Activated T-cell treated with anti-CD3 and anti-CD28 coated beads, Interleukin-2, amount 50 U/mL, for 24 hours (primary cell): ENCODE results near the gene LSS.
"Not testable (repeated sequence)": the region's sequence is repeated elsewhere in the genome, so short reads cannot be mapped to it uniquely, and the experiment has no call there.

ENCODE experiments used
- DNase-seq: peaks from one replicate; pipeline ENCODE4 v3.0.0-alpha.2; 2020
- H3K27ac Mint-ChIP-seq: 2 replicates; pipeline ENCODE4 v1.8.0; 2020; ENCODE audit warnings: mild to moderate bottlenecking, mixed read lengths
- H3K27me3 Mint-ChIP-seq: 2 replicates; pipeline ENCODE4 v1.8.0; 2020; ENCODE audit warnings: mixed read lengths
- H3K36me3 Mint-ChIP-seq: 2 replicates; pipeline ENCODE4 v1.8.0; 2020; ENCODE audit warnings: low read depth, mixed read lengths
- H3K4me1 Mint-ChIP-seq: 2 replicates; pipeline ENCODE4 v1.8.0; 2020; ENCODE audit warnings: low read depth, mixed read lengths
- H3K4me3 Mint-ChIP-seq: 2 replicates; pipeline ENCODE4 v1.8.0; 2020; ENCODE audit warnings: mild to moderate bottlenecking, moderate library complexity, mixed read lengths
- H3K9me3 Mint-ChIP-seq: 2 replicates; pipeline ENCODE4 v1.8.0; 2020; ENCODE audit warnings: mixed read lengths

Gene LSS

DNA sequence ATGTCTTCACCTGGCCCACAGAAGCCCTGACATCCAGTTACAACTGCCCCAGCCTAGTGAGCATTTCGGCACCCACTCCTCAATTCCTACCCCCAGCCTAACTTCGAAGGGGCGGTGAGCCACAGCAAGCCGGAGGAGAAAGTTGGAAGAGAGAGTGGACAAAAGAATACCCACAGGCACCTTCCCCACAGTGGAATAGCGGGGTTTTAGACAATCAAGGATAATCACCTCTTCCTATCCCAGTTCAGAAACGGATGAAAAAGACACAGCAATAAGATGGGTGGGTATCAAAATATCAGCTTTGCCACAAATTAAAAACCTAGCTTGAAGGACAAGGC is 1.3 kb upstream of the LSS start:
- no peaks in the 10 kb centered on the region for H3K27me3 Mint-ChIP-seq
- H3K27ac Mint-ChIP-seq, result peak overlapping the region; percentile 79
- peaks cover 58% of the 10 kb centered on the region for H3K36me3 Mint-ChIP-seq
- peaks cover 61% of the 10 kb centered on the region for H3K4me1 Mint-ChIP-seq
- no peak for DNase-seq
- peak overlapping the region; percentile 91 for H3K4me3 Mint-ChIP-seq
- H3K9me3 Mint-ChIP-seq, result no peaks in the 10 kb centered on the region

DNA sequence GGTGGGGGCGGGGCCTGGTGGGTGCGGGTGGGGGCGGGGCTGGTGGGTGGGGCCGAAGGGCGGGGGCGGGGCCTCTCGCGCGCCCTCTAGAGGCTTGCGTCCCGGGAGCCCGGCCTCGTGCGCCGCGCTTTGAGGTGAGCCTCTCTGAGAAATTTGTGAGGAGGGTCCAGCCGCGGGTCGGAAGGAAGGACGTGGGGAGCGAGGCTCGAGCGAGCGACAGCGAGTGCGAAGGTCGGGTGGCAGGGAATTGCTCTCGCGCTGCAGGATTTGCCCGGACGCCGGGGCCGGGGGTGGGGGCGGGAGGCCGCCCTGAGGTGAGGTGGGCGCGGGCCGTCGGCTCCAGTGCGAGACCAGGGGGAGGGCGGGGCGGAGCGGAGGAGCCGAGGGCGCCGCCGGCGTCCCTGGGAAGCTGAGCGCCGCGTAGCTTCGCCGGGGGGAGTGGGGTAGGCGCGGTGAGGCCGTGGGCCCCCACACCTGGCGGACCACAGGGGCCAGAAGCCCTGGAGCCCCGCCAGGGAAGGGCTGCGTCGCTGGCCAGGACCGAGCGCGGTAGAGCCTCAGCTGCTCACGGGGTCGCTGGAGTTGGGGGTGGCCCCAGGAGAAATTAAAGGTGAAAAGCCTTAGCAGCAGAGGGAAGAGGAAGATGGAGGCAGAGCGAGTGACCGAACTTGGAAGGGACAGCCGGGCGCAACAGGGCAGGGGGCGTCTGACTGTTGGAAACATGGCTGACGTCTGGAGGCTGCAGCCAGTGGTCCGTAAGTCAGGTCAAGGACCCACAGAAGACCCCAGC is 754 bp upstream of the LSS start:
- no peaks in the 10 kb centered on the region for H3K9me3 Mint-ChIP-seq
- peak overlapping the region; percentile 91 for H3K4me3 Mint-ChIP-seq
- H3K36me3 Mint-ChIP-seq, result peaks cover 52% of the 10 kb centered on the region
- H3K27me3 Mint-ChIP-seq, result no peaks in the 10 kb centered on the region
- H3K27ac Mint-ChIP-seq, result peak overlapping the region; percentile 97
- DNase-seq, result no peak
- peaks cover 57% of the 10 kb centered on the region for H3K4me1 Mint-ChIP-seq

- peak overlapping the region; percentile 82 for H3K4me3 Mint-ChIP-seq
- H3K27ac Mint-ChIP-seq, result peak overlapping the region; percentile 45
- H3K4me1 Mint-ChIP-seq, result peaks cover 47% of the 10 kb centered on the region
- no peak for DNase-seq
- H3K36me3 Mint-ChIP-seq, result peaks cover 38% of the 10 kb centered on the region
- H3K9me3 Mint-ChIP-seq, result no peaks in the 10 kb centered on the region
- no peaks in the 10 kb centered on the region for H3K27me3 Mint-ChIP-seq
Measured at GRCh38 chr21:46227811-46228344, 696 bp downstream of the LSS start.

DNA sequence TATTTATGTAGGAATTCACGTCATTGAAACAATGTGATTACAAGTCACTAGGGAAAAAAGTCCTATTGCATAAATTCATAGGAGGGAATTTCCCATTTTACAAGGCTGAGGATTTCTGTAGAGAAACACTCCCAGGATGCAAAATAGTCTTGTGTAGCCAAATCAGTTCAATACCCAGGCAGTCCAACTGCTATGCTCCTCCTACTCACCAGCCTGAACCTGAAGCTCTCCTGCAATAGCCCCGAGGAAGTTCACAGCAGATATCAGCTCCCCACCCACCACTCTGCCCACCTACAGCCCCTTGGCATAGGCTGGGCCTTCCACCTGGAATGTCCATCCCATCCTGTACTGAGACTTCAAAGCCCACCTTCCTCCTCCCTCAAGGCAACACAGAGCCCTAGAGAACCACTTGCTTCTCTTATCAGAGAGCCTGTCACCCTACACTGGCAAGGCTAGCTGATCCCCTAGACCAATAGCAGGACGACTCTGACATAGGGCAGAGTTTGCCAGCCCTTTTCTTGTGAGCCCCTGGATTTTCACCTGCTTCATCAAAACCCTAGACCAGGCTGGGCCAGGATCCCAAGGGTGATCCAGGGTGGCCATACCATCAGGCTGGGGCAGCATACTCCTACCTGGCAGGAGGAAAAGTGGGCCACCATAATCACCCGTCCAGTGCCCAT is 1.5 kb downstream of the LSS start:
- peaks cover 47% of the 10 kb centered on the region for H3K4me1 Mint-ChIP-seq
- peak overlapping the region; percentile 82 for H3K4me3 Mint-ChIP-seq
- H3K27ac Mint-ChIP-seq, result peak overlapping the region; percentile 45
- H3K27me3 Mint-ChIP-seq, result no peaks in the 10 kb centered on the region
- no peaks in the 10 kb centered on the region for H3K9me3 Mint-ChIP-seq
- no peak for DNase-seq
- peaks cover 38% of the 10 kb centered on the region for H3K36me3 Mint-ChIP-seq

DNA sequence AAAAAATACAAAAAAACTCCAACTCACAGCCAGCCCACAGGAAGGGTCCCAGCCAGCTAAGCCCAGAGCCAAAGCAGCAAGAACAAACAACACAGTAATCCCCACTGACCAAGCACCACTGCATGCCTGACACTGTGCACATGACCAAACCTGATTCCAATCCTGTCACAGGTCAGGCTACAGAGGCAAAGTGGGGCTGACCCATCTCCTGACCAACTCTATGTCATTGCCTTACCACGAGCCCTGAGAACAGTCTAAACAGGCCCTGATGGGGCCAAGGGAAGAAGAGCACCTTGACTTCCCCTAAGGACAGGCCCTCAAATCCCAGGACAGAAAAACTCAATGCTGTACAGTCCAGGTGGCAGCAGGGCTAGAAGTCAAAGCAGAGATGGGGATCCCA is 2.4 kb downstream of the LSS start:
- no peak for DNase-seq
- no peaks in the 10 kb centered on the region for H3K9me3 Mint-ChIP-seq
- peaks cover 43% of the 10 kb centered on the region for H3K4me1 Mint-ChIP-seq
- H3K4me3 Mint-ChIP-seq, result no peak overlapping the region
- H3K27ac Mint-ChIP-seq, result no peak overlapping the region
- no peaks in the 10 kb centered on the region for H3K27me3 Mint-ChIP-seq
- H3K36me3 Mint-ChIP-seq, result peaks cover 34% of the 10 kb centered on the region

DNA sequence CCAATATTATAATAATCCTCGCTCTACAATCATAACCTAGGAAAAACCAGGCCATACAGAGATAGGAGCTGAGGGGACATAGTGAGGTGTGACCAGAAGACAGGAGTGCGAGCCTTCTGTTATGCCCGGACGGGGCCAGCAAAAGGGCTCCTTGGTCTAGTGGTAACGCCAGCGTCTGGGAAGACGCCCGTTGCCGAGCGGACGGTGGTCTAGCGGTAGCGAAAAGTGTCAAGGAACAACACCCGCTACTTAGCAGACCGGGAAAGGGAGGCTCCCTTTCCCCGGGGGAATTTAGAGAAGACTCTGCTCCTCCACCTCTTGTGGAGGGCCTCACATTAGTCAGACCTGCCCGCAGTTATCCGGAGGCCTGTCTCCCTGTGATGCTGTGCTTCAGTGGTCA is 4.9 kb downstream of the LSS start:
- not testable (repeated sequence) for H3K9me3 Mint-ChIP-seq, H3K27me3 Mint-ChIP-seq, DNase-seq, H3K4me3 Mint-ChIP-seq, H3K27ac Mint-ChIP-seq
- H3K36me3 Mint-ChIP-seq, result peaks cover 40% of the 10 kb centered on the region
- peaks cover 26% of the 10 kb centered on the region for H3K4me1 Mint-ChIP-seq

GRCh38 chr21:46223217-46223616 is 5.4 kb downstream of the LSS start:
- Mint-ChIP-seq H3K4me1 (peaks cover 26% of the 10 kb centered on the region), H3K27ac (no peak overlapping the region), H3K27me3 (no peaks in the 10 kb centered on the region), H3K4me3 (no peak overlapping the region), H3K36me3 (peaks cover 40% of the 10 kb centered on the region), H3K9me3 (no peaks in the 10 kb centered on the region)
- no peak for DNase-seq

DNA sequence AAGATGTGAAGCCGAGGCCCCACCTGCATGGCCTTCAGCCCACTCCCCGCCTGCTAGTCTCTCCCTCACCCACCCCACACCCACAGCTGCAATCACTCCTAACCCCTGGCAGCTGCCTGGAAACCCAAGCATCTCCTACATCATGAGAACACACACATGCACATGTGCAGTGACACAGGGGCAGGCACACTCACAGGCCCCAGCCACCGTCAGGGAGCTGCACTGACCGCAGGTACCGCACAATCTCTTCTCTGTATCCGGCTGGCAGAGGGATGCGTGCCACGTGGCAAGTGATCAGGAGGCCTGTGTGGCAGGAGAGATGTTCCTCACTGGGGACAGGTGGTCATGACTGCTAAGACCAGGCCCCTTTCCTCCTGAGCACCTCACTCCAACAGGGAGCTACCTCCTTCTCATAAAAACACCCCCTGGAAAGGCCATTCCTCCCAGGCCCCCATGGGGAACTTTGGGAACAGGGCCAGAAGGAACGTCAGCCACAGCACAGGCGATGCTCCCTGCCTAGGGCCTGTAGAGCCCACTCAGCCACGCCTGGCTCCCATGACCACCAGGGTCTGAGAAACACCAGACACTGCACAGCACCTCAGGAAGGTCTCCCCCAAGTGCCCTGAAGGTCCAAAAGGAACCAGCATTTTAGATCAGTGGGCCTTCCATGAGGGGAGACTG is 6.0 kb downstream of the LSS start:
- H3K9me3 Mint-ChIP-seq, result no peaks in the 10 kb centered on the region

DNA sequence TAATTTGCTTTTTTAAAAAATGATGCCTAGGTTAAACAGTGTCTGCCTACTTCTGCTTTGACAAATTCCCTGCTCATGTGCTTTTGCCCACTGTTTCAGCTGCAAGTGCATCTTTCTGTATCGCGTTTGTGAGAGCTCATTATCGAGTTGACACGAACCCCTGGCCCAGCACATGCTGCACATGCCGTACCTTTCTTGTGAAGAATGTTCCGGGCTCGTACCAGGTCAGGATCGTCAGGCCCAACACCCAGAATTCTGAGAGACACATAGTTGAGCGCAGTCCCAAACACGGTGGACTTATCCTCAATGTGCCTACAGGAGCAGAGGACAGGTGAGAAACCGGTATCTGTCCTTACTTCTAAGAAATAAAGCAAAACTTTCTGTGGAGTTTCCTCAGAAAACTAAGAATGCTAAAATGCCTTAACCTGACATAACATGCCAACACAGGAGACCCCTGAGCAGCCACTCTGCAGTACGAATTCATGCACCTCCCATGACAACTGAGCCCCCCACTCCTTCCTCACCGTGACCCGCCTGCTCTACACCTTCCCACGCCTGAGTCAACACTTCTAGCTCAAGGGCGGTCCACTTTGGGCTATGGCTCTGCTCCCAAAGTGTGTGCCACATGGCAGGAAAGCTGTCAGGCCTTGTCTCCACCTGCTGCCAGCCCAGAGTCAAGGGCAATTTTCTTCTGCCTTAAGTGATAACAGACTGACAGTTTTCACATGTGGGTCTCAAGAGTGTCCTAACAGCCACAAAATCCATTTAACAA is 6.7 kb downstream of the LSS start:
- H3K4me1 Mint-ChIP-seq, result peaks cover 15% of the 10 kb centered on the region

More for the DNA sequence above, 6.0 kb downstream of the LSS start:
- peaks cover 22% of the 10 kb centered on the region for H3K4me1 Mint-ChIP-seq
- peaks cover 37% of the 10 kb centered on the region for H3K36me3 Mint-ChIP-seq
- no peak overlapping the region for H3K27ac Mint-ChIP-seq
- no peak overlapping the region for H3K4me3 Mint-ChIP-seq
- H3K27me3 Mint-ChIP-seq, result no peaks in the 10 kb centered on the region
- DNase-seq, result no peak

DNA sequence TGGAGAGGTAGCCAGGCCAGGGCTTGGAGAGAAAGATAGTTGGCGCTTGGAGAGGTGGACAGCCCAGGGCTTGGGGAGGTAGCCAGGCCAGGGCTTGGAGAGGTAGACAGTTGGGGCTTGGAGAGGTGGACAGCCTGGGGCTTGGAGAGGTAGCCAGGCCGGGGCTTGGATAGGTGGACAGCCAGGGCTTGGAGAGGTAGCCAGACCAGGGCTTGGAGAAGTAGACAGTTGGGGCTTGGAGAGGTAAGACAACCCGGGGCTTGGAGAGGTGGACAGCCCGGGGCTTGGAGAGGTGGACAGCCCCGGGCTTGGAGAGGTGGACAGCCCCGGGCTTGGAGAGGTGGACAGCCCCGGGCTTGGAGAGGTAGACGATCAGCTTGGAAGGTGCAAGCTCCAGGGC is 7.7 kb downstream of the LSS start:
- H3K4me3 Mint-ChIP-seq, result no peak overlapping the region
- DNase-seq, result no peak
- no peak overlapping the region for H3K27ac Mint-ChIP-seq
- no peaks in the 10 kb centered on the region for H3K9me3 Mint-ChIP-seq
- no peaks in the 10 kb centered on the region for H3K27me3 Mint-ChIP-seq
- peaks cover 5% of the 10 kb centered on the region for H3K4me1 Mint-ChIP-seq
- peaks cover 39% of the 10 kb centered on the region for H3K36me3 Mint-ChIP-seq

More for the DNA sequence above, 6.7 kb downstream of the LSS start:
- no peak for DNase-seq
- Mint-ChIP-seq H3K27me3 (no peaks in the 10 kb centered on the region), H3K4me3 (no peak overlapping the region), H3K36me3 (peaks cover 38% of the 10 kb centered on the region), H3K27ac (no peak overlapping the region), H3K9me3 (no peaks in the 10 kb centered on the region)

GRCh38 chr21:46220275-46220810 is 8.2 kb downstream of the LSS start:
- Mint-ChIP-seq H3K27ac (no peak overlapping the region), H3K4me1 (no peaks in the 10 kb centered on the region), H3K27me3 (no peaks in the 10 kb centered on the region), H3K4me3 (no peak overlapping the region), H3K9me3 (no peaks in the 10 kb centered on the region), H3K36me3 (peaks cover 39% of the 10 kb centered on the region)
- no peak for DNase-seq

DNA sequence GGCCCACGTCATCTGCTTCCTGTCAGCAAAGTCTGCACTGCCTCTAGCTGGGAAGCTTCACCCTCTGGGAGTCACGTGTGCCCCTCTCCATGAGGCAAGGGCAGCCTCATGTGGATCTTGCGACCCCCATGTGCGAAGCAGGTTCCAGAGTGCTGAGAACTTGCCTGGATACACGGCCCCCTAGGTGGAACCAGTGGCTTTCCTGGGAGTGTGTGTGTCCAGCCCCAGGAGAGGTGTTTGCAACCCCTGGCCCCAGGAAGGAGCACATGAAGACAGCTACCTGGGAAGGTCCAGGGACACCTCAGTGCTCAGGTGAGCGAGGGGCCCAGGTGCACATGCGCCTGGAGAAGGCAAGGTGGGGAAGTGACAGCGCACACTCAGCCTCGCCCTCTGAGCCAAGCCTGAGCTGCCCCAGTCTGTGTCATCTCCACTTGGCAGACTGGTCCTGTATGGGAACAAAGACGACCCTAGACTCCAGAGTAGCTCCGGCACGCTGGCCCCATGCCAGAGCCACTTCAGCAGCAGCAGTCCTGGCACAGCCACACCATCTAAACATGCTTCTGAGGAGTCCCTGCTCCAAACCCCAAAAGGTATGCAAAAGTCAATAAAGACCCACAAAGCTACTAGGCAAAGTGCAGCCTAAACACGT is 8.9 kb downstream of the LSS start:
- Mint-ChIP-seq H3K36me3 (peaks cover 40% of the 10 kb centered on the region), H3K27me3 (no peaks in the 10 kb centered on the region), H3K4me3 (no peak overlapping the region), H3K9me3 (no peaks in the 10 kb centered on the region), H3K4me1 (no peaks in the 10 kb centered on the region), H3K27ac (no peak overlapping the region)
- no peak for DNase-seq

DNA sequence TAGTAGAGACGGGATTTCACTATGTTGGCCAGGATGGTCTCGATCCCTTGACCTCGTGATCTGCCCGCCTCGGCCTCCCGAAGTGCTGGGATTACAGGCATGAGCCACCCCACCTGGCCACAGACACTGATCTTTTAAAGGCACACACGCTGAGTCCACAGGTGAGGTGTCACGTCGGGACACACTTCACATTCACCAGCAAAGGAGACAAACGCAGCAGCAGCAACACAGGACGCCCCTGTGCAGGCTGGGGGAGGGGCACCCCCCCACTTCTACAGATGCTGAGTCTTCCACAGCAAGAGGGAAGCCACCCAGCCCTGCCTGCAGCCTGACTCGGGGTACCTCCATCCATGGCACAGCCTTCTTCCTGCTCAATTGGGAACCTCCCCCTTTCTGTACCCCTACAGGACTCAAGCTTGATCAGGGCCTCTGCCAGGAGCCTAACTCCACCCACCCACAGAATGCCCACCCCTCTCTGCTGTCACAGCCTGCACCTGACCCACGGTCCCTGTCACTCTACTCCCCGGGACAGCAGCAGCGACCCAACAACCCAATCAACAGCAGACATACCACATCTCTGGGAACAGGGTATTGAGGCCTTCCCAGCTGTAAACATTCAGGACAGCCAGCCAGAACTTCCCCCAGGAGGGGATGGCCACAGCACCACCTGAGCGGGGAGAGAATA is 9.5 kb downstream of the LSS start:
- no peaks in the 10 kb centered on the region for H3K4me1 Mint-ChIP-seq
- no peak overlapping the region for H3K4me3 Mint-ChIP-seq
- H3K27me3 Mint-ChIP-seq, result no peaks in the 10 kb centered on the region
- peaks cover 45% of the 10 kb centered on the region for H3K36me3 Mint-ChIP-seq
- peak; percentile 21 for DNase-seq
- H3K9me3 Mint-ChIP-seq, result no peaks in the 10 kb centered on the region
- no peak overlapping the region for H3K27ac Mint-ChIP-seq
